Astrocyte of the cerebellum (primary cell): Measurements from ENCODE around the gene CHPF2.

Source experiments
- DNase-seq: peaks from one replicate; pipeline ENCODE4 v3.0.0-alpha.2; 2011; ENCODE audit warnings: low read depth
- H3K4me3 ChIP-seq: 2 replicates; pipeline ENCODE4 v1.5.1; 2011; ENCODE audit warnings: mild to moderate bottlenecking, low read depth, low read length, moderate library complexity
- in situ Hi-C: cut with HindIII; loops from 2 replicates; pipeline ENCODE4 v1.10.0; 2017; ENCODE audit warnings: low sequenced_read_pairs
- TF ChIP-seq, protein P1 (sequence below): IDR thresholded peaks from 2 replicates; pipeline ENCODE4 v1.5.1; 2012; ENCODE audit warnings: low read length, low read depth, moderate library complexity, mild to moderate bottlenecking; ENCODE audit errors: missing control alignments

Gene CHPF2

DNA sequence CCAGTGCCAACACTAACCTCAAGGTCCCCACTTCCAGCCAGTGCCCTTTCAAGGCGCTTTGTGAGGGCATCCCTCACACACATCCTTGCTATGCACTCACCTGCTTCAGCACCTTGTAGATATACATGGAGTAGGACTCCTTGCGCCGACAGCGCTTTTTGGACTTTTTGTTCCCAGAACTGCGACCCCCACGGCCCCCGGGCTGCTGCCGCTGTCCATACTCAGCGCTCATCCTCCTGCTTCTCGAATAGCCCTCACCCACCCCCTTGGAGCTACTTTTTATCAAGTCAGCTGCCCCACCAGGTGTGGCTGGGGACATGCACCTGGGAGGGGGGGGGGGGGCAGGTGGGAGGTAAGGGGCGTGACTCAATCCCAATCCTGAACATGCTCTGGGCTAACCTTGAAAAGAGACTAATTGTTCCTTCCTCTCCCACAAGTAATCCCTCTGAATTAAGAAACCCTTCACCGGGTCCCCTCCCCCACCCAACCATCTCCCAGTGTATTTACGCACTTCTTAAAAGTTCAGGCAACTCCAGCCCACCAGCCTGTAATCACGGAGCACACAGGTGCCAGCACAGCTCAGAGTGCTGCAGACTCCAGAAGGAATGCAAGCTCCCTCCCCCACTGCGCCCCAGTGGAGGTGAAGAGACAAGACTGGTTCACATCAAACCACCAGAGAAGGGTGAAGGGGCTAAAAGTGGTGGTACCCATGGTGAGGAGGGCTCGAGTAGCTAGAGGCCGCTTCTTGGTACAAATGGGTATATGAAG lies 22.0 kb upstream of the CHPF2 start, which contains the start of gene H2BK1:
H2BK1 (minus strand) TSS at position 402 of the 768 bp plus-strand sequence; CDS start at position 232, 170 bp downstream.
- no peak for DNase-seq
- TF ChIP-seq, protein P1, sequence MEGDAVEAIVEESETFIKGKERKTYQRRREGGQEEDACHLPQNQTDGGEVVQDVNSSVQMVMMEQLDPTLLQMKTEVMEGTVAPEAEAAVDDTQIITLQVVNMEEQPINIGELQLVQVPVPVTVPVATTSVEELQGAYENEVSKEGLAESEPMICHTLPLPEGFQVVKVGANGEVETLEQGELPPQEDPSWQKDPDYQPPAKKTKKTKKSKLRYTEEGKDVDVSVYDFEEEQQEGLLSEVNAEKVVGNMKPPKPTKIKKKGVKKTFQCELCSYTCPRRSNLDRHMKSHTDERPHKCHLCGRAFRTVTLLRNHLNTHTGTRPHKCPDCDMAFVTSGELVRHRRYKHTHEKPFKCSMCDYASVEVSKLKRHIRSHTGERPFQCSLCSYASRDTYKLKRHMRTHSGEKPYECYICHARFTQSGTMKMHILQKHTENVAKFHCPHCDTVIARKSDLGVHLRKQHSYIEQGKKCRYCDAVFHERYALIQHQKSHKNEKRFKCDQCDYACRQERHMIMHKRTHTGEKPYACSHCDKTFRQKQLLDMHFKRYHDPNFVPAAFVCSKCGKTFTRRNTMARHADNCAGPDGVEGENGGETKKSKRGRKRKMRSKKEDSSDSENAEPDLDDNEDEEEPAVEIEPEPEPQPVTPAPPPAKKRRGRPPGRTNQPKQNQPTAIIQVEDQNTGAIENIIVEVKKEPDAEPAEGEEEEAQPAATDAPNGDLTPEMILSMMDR, result no peak
- H3K4me3 ChIP-seq, result no peak within 1 kb of the TSS
- in situ Hi-C loops, result no loop called here

DNA sequence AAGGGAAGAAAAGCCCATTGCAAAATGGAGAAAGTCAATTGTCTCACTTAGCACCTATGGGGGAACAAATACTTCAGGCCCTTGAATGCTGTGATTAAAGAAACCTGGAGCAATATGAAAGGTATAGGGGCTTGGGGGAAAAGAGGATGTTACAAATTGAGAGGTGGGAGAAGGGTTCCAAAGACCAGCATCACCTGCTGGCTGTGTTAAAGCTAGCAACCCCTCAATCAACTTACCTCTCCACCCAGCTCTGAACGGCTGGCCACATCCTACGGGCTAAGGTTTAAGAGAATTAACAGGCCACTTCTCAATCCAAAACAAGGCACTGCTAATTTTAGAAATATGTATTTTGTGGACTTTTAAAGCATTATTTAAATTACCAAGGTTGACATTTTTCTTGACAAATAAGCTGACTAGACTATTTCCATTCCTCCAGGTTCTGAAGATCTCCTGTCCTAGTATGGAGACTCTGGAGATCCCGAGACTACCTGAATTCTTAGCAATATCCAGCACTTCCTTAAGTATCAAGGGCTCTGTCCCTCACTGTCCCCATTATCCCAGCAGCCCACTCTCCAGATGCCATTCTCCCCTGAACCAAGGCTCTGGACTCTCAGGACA lies 21.0 kb upstream of the CHPF2 start:
- H3K4me3 ChIP-seq, result no peak overlapping the region
- no peak for DNase-seq
- TF ChIP-seq, protein P1, result no peak
- in situ Hi-C loops, result no loop called here

- TF ChIP-seq, protein P1, result no peak
- DNase-seq, result no peak
- in situ Hi-C loops, result no loop called here
- no peak overlapping the region for H3K4me3 ChIP-seq
Observed at GRCh38 chr7:151212626-151213025, 19.7 kb upstream of the CHPF2 start.

DNA sequence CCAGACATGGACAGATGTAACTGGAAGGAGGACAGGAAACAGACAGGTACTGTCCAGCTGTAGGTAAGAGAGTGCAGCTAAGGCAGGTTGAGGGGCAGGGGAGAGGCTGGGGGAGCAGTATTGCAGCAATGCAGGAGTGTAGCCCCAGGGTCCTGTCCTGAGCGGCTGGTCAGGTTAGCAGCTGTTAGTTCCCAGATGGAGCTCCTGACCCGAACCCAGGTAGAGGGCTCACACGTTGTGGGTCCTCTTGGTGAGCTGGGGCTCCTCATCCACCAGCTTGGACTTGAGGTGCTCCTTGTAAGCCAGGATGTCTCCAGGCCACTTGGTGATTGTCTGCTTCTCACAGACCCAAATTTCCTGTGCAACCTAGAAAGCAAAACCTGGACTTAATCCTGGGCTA lies 18.5 kb upstream of the CHPF2 start:
- in situ Hi-C loops, result no loop called here
- DNase-seq, result no peak
- H3K4me3 ChIP-seq, result no peak overlapping the region
- TF ChIP-seq, protein P1, result no peak

GRCh38 chr7:151215396-151215795 lies 16.9 kb upstream of the CHPF2 start:
- no peak overlapping the region for H3K4me3 ChIP-seq
- DNase-seq, result no peak
- TF ChIP-seq, protein P1, result no peak
- in situ Hi-C loops, result no loop called here

GRCh38 chr7:151218170-151218569 lies 14.1 kb upstream of the CHPF2 start:
- TF ChIP-seq, protein P1, result no peak
- H3K4me3 ChIP-seq, result no peak overlapping the region
- in situ Hi-C loops, result no loop called here
- no peak for DNase-seq
